GM18505 (cell line): ENCODE results near the gene CTNND2.

Source experiments
- ATAC-seq: cut with Tn5 transposase; IDR thresholded peaks from one replicate; pipeline ENCODE4 v1.9.1; 2021; ENCODE audit not compliant: unreplicated experiment
- POLR2A ChIP-seq: IDR thresholded peaks from 4 replicates; pipeline ENCODE4 v1.6.1; 2011; ENCODE audit warnings: borderline replicate concordance; ENCODE audit not compliant: insufficient read depth, insufficient read length; ENCODE audit errors: extremely low read depth

Gene CTNND2

DNA sequence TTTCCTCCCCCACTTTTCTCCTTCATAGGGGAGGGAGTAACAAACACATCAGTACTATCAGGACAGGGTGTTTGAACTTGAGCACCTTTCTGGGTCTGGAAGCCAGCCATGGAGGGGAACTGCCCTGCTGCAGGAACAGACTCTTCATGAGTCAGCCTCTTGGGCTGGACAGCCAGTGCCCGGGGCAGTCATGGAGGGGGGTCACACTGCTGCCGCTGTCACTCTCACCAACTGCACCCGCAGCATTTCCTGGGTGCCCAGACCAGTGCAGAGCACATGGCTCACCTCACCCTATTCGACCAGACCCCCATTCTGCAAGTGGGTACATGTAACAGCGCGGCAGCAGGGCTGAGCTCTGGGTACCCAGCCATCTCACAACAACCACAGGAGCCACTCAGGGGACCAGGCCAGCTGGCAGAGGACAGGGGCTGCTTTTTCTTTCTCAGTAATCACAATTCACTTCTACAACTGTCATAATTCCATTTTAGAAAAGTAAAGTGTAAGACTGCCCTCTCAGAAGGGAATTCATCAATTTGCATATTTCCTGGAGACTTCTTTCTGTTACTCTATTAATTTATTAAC lies 118.4 kb downstream of the CTNND2 start:
- no peak for TF ChIP-seq POLR2A
- no peak for ATAC-seq

DNA sequence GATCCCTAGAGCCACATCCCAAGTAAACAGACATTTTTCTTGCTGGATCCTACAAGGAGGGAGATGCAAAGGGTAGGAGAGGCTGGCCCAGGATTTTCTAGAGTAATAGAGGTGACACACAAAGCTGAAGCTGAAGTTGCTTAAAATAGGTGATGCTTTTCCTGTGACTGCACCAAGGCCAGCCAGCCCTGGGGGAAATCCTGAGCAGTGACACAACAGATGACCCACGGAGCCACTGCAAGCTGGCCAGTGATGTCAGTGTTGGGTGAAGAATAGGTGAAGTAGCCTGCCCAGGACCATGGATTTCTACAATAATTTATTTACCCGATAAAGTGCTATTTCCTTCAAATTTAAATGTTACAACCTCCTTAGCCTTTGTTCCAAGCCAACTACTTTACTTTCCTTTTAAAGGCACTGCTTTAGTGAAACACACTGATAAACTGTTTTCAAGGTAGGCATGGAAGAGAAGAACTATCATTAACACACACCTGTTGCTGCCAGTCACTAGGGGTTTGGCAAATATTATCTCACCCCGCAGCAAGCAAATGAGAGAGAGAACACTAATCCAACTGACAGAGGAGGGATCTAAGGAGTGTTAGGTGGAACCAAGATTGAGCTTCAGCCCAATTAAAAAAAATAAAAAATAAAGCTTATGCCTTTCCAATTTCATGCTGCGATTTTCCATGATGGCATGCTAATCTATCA lies 123.5 kb downstream of the CTNND2 start:
- no peak for TF ChIP-seq POLR2A
- no peak for ATAC-seq

DNA sequence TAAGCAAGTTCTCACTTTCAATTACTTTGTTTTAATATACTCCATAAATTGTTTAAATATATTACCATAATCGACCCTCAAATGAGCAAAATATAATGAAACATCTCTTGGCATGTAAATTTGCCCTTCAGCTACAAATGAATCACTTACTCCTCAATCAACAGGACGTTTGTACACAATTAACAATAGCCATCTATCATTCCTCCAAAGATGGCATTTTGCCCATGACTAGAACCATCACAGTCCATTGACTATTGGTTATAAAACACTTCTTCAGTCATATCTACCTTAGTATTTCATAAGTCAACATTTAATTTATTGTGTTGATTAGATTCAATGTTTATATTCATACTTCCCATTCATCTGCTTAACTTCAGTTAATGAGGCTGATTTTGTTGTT lies 127.2 kb downstream of the CTNND2 start:
- no peak for TF ChIP-seq POLR2A
- ATAC-seq, result no peak

DNA sequence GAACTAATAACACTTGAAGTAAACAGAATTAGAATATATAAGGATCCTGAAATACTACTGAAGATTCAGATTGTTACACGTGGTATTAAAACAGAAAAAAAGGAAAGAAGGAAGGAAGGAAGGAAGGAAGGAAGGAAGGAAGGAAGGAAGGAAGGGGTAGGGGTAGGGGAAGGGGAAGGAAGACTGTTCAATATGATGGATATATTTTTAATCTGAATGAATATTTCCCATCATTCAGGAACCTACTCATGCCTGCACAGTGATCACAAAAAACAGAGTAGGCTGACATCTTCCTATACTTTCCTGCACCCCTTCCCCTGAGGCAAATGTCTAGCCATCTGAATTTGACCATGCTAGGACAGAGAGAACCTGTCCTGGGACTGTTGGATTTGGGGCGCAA lies 133.9 kb downstream of the CTNND2 start:
- no peak for ATAC-seq
- no peak for TF ChIP-seq POLR2A

DNA sequence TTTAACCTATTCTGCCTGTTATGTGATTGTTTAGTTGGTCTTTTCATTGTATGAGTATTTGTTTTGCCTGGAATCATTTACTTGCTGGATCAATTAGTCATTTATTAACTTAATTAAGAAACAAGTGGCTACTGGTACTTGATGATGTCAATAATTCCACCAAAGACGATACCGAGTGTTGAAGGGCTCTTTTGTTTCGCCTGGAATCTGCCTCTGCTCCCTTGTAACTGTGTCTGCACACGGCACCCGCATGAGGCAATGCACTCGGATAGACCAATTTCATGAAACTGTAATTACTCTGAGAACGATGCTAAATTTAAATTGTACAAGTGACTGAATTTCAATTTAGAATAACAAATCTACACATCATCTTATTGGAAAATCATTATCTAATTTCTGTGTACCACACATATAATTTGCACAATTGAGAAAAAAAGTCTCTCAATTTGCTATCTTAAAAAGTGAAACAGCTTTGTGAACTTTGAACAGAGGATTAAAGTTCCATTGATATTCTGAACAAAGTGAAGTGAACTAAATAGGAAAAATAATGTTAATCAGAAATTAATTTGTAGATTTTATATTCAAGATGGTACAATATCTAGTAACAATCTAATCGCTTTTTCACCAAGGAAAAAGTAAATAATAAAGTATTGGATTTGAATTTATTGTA lies 143.2 kb downstream of the CTNND2 start:
- no peak for ATAC-seq
- no peak for TF ChIP-seq POLR2A

DNA sequence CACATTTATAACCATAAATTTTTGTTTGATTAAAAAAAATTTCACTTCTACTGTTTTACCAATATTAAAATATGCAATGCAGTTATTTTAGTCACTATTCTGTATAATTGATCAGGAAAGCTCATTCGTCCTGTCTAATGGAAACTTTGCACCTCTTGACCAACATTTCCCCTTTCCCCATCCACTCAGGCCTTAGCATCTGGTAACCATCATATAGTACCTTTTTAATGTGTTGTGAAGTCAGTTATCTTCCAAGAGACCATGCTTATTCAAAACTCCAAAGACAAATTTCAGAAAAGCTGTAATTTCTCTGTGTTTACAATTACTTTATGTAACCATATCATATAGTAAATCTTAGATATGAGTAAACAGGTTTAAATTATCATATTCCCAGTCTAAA lies 145.9 kb downstream of the CTNND2 start:
- no peak for ATAC-seq
- TF ChIP-seq POLR2A, result no peak

DNA sequence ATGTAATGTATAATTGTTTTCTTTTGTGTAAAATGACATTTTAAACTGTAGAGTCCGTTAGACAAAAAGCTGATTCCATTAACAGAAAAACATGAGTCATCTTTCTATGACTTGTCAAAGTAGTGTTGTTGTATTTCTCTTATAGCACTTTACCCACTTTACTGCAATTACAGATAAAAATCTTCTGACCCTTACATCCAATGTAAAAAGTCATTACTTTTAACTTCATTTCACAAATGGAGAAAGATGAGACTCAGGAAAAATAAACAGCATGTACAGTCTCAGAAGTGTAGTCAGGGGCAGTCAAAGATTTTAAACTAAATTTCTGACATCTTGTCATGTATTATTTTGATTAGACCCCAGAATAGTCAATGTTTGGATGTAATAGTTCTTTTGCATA lies 146.6 kb downstream of the CTNND2 start:
- TF ChIP-seq POLR2A, result no peak
- ATAC-seq, result no peak

DNA sequence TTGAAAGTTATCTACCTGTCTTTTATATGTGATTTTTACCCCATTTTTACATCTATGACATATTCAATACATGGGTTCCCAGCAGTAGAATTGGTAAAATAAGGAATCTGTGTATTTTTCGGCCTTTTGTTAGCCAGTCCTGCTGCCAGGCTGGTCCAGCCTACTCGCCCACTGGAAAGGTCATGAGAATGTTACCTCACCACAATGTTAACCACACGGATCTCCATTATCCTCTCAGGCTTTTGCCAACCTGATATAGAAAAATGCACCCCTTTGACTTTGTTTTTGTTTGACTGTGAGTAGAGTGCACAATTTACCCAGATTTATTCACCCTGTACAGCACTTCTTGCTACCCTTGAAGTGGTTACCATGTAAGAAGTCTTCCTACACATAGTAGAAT lies 167.2 kb downstream of the CTNND2 start:
- ATAC-seq, result no peak
- no peak for TF ChIP-seq POLR2A

DNA sequence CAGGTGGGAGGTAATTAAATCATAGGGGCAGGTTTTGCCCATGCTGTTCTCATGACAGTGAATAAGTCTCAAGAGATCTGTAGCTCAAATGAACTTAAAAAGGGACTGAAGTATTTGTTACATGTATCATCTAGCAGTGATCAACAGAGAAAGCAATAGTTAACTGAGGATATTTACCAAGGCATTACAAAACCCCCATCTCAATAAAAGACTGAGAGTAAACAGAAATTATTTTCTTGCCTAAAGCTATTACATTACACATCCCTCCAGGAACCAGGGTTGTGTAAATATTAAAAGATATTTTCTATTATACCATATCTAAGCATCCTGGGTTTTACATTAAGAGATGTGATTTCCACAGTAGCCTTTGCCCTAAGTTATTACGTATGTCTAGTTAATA lies 169.9 kb downstream of the CTNND2 start:
- no peak for ATAC-seq
- TF ChIP-seq POLR2A, result no peak

DNA sequence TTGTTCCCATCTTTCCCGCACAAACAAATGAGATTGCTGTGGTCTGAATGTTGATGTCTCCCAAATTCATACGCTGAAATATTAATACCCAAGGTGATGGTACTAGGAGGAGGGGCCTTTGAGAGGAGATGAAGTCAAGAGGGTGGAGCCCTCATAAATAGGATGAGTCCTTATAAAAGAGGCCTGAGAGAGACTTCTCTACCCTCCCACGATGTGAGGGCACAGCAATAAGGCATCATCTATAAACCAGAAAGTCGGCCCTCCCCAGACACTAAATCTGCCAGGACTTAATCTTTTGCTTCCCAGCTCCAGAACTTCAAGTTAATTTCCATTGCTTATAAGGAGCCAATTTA lies 170.4 kb downstream of the CTNND2 start:
- no peak for ATAC-seq
- TF ChIP-seq POLR2A, result no peak

DNA sequence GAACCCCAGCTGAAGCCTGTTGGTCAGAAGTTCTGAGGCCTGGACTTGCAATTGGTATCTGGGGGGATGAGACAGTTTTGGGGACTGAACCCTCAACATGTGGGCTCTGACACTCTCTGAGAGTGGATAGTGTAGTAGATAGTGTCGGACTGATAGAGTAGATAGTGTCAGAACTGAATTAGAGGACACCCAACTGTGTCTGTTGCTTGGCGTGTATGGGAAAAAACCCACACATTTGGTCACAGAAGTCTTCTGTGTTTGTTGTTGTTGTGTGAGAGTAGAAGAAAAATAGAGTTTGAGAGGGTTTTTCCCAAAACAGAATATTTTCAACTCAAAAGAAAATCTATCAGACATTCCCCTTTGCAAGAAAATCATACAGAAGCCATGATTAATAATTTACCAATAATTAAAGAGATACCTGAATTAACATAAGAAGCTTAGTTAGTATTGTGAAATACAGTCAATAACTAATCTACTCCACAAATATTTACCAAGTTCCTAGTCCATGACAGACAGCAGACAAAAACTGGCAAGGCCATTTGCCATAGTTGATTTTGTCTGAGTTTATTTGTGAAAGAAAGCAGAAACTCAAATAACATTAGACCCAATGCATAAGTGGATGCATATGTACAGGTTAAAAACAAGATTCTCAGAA lies 170.9 kb downstream of the CTNND2 start:
- no peak for TF ChIP-seq POLR2A
- ATAC-seq, result no peak

DNA sequence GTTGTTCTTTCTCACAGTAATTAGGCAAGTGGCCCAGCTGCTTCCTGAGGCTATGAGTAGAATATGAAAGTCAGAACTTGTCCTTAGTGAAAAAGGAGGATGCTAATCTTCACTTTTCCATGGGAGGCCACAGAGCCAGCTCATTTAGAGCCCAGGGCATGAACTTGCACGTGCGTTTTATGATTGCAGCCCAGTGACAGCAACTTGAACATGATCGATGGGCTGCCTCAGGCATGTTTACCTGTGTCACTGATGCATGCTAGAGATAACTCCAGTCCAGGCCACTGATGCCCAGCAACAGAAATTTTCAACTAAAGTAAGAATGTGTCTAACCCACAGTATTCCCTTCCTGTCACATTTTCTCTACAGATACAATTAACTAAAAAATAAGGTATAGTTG lies 179.3 kb downstream of the CTNND2 start:
- no peak for TF ChIP-seq POLR2A
- no peak for ATAC-seq

DNA sequence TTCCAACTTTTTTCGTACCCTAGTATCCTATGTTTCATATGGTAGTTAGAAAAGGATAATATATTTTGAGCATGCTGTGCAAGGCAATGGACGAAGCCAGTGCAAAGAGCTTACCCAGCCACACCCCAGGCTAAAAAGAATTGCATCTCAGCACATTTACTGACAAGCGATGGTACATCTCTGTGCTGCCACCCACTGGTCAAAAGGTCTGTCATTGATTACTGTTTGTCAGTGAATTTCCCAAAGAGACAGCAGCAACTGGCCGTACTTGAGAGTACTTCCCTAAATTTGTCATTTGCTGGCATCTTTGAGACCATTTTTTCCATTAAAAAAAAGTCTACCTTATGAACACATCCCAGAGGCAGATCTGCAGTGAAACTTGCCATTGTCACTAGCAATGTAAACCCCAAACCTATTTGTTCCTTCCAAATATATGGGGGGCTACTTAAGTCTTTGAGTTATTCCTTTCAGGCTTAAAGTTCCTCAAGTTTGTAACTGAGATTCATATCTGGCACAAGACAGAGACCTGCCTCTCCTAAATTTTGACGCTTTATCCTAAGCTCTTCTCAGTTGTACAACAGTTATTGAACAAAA lies 184.3 kb downstream of the CTNND2 start:
- TF ChIP-seq POLR2A, result no peak
- ATAC-seq, result peak; percentile 65
